T47D (cell line): ENCODE measurements around the gene ZNHIT6.

Experiments used
- DNase-seq, 2 experiments: peaks; one replicate each; pipeline versions ENCODE4 v3.0.0 to v3.0.0-alpha.2; 2011 to 2012; ENCODE audit warnings: low read depth in 1 of 2, low spot score in 1 of 2
- JUND ChIP-seq: IDR thresholded peaks from 2 replicates; pipeline ENCODE4 v1.6.1; 2012; ENCODE audit warnings: low read depth
- in situ Hi-C: cut with HindIII; loops from 2 replicates; pipeline ENCODE4 v1.10.0; 2016; ENCODE audit warnings: low sequenced_read_pairs, low pct_unique_long_range_greater_than_20kb

The ZNHIT6 gene

DNA sequence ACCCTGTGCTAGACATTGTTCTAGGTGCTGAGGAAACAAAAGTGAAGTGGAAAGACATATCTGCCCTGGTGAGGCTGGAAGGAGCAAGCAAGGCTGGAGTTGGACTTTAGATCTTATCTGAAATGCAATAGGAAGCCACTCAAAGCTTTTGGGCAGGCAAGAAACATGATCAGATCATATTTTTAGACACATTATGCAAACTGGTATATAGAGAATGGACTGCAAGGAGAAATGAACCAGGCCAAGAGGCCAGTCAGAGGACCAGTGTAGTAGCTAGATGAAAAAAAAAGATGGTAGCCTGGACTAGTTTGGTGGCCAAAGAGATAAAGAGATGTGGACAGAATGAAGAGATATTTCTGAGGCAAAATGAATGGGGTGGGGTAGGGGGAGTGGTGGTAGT lies 81.4 kb downstream of the ZNHIT6 start:
- DNase-seq: no peak
- TF ChIP-seq JUND: no peak
- in situ Hi-C loops: no loop called here

- in situ Hi-C loops: no loop called here
- no peak for DNase-seq
- TF ChIP-seq JUND: no peak
These were observed 83.9 kb downstream of the ZNHIT6 start for GRCh38 chr1:85624361-85624760.

DNA sequence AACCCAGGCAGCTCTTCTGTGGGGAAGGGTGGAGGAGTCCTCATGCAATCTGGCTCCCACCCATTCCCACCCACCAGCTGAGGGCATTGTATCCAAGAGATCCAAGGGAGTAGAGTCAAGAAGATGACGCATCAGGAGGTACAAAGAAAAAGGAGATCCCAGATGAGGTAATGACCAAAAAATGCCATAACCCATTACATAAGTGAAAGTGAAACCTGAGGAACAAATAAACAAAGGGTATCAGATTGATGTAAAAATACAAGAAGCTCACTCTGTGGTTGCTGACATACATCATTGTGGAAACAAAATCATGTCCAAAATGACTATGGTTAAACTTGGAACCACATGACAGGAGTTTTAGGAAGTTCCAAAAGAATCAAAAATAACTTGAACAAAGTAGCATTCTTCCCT lies 85.2 kb downstream of the ZNHIT6 start:
- DNase-seq: no peak
- no peak for TF ChIP-seq JUND
- in situ Hi-C loops: no loop called here

DNA sequence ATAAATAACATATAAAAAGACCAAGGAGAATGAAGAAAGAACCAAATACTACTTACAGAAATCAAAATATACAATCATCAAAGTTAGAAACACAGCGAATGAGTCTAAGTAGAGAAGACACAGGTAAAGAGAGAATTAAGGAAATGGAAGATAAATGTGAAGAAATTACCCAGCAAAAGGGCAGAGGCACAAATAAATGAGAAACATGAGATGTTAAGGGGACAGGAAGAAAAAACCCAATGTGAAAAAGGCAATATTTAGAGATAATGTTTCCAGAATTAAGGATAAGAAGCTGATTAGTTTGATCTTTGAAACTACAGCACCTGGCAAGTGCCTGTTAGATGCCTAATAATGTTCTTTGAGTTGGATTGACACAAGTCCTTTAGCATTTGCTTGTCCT lies 86.8 kb downstream of the ZNHIT6 start:
- TF ChIP-seq JUND: no peak
- DNase-seq: no peak
- in situ Hi-C loops: no loop called here

- in situ Hi-C loops: no loop called here
- no peak for TF ChIP-seq JUND
- DNase-seq: no peak
These were observed 90.6 kb downstream of the ZNHIT6 start for GRCh38 chr1:85617633-85618100.

GRCh38 chr1:85616736-85617135 lies 91.5 kb downstream of the ZNHIT6 start:
- in situ Hi-C loops: no loop called here
- no peak for TF ChIP-seq JUND

GRCh38 chr1:85616364-85616705 lies 91.9 kb downstream of the ZNHIT6 start:
- no peak for TF ChIP-seq JUND
- in situ Hi-C loops: no loop called here
- DNase-seq: no peak

More at GRCh38 chr1:85616736-85617135, 91.5 kb downstream of the ZNHIT6 start:
- no peak for DNase-seq

DNA sequence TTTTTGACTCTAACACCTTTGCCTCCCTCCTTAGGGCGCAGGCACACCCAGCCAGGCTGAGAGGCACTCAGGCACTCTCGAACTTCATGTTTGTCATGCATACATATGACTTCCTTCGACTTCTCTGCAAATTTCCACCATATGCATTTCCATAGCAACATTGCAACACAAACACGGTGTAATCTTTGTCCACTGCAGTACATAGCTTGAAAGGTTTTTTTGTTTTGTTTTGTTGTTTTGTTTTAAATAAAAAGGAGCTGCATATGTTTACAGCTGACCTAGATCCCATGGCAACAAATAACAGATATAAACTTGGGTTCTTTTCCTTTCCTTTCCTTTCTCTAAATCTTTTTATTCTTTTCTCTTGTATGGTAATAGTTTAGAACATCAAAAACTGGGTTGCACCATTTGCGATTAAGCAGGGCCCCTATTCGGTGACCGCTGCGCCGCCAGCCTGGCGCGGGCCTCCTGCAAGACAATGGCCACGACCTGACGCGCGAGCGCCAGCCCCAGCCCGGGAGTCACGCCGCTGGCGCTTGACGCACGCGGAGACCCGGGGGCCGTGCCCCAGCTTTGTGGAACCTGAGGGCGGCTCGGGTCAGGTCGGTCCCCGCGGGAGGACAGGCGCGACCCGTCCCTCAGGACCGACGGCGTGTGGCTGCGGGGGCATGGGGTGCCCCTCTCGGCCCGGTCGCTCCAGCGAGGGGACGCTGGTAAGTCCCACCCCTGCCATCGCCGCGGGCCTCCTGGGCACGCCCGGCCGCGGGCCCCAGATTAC lies 92.5 kb downstream of the ZNHIT6 start:
- in situ Hi-C loops: no loop called here
- no peak for DNase-seq
- TF ChIP-seq JUND: no peak

GRCh38 chr1:85612704-85613361 lies 95.4 kb downstream of the ZNHIT6 start:
- peak; percentile 30 to 75 for DNase-seq
- no peak for TF ChIP-seq JUND
- in situ Hi-C loops: no loop called here

DNA sequence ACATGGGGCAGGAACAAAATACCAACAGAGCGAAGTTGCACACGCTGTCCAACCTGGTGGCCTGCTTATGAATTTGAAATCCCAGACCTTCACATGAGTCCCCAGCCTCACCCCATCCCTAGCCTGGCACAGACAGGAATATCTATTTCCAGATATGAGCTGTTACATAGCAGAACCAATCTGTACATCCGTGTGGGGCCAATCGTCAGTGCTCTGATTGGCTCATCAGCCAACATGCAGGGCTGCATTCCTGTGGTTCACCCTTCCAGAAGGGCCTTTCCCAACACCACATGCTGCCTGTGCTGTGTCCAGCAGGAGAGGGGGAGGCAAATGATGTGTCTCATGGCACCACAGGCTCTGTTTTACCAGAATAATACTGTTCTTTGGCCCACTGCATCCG lies 96.4 kb downstream of the ZNHIT6 start:
- in situ Hi-C loops: no loop called here
- DNase-seq: peak; percentile 37 to 91
- 0 out of 2 replicates have a peak, but pooled peaks have one; percentile 17 for TF ChIP-seq JUND

GRCh38 chr1:85611425-85611824 lies 96.8 kb downstream of the ZNHIT6 start:
- no peak for DNase-seq
- in situ Hi-C loops: no loop called here
- TF ChIP-seq JUND: no peak

GRCh38 chr1:85609976-85610375 lies 98.3 kb downstream of the ZNHIT6 start:
- in situ Hi-C loops: no loop called here
- no peak for DNase-seq
- no peak for TF ChIP-seq JUND

DNA sequence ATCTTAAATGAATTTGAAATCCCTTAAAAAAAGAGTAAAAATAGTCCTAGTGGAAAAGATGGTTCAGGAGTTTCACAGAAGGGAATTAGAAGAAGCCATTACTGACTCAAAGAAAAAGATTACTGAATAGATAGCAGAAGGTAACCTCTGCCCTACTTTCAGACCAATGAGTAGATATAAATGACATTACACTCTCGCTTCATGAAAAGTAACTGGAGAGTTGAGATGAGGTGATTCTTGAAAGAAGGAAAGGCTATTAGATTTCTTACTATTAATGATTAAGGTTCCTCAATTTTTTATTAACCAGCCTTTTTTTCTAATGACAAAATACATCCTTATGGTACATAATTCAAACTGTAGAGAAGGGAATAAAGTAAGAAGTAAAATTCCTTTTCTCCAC lies 99.4 kb downstream of the ZNHIT6 start:
- in situ Hi-C loops: no loop called here
- DNase-seq: no peak
- TF ChIP-seq JUND: no peak

GRCh38 chr1:85607921-85608265 lies 100.3 kb downstream of the ZNHIT6 start:
- TF ChIP-seq JUND: no peak
- in situ Hi-C loops: no loop called here
- DNase-seq: no peak
